Cortex of kidney (tissue), 1 donor: ENCODE measurements around the gene IFITM5.
"Not testable (repeated sequence)": the region's sequence is repeated elsewhere in the genome, so short reads cannot be mapped to it uniquely, and the experiment has no call there.

Experiments used
- DNase-seq: peaks from one replicate; lab custom pipeline; 2025; lab: John Stamatoyannopoulos, UW

The IFITM5 gene

GRCh38 chr11:328012-328411, 28.7 kb upstream of the IFITM5 start:
- no peak for DNase-seq

DNA sequence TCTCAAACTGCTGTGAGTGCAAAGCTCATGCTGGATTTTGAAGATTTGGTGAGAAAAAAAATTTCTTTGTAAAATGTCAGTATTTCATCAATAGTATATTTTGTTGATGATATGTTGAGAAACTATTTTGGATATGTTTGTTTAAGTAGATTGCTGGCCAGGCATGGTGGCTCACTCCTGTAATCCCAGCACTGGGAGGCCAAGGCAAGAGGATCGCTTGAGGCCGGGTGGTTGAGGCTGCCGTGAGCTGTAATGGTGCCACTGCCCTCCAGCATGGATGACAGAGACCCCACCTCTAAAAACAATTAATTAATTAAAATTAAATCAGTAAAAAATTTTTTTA, 28.2 kb upstream of the IFITM5 start:
- no peak for DNase-seq

GRCh38 chr11:326842-327580, 27.7 kb upstream of the IFITM5 start:
- no peak for DNase-seq

DNA sequence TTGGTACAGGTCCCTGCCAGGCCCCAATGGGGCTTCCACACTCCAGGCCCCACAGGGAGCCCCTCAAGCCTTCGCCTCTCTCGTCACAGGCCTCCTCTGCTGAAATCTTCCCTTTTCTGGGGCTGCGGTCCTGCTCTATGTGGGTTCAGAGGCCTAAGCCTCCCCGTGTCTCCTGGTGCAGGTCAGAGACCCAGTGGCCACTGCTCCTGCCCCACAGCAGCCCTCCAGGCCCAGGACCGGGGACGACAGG, 27.2 kb upstream of the IFITM5 start:
- DNase-seq: no peak

- no peak for DNase-seq
These were observed 26.7 kb upstream of the IFITM5 start for GRCh38 chr11:325796-326591.

- DNase-seq: not testable (repeated sequence)
These were observed 25.5 kb upstream of the IFITM5 start for GRCh38 chr11:324593-325517.

DNA sequence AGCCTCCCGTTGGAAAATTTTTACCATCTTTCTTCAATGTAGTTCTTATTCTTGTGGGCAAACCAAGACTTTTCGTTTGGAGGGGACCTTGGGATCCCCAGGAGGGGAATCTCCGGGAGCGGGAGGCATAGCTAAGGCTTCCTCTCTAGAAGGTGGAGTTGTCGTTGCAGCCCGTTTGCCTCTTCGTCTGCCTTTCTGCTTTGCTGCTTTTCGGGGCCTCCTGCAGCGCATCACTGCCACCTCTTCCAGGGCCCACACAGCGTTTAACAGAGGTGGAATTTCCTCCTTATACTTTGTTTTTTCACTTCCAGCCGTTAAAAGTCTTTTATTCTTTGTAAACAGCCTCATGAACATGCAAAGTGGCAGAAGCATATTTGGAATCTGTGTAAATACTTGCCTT, 24.8 kb upstream of the IFITM5 start:
- no peak for DNase-seq

- DNase-seq: not testable (repeated sequence)
These were observed 20.6 kb upstream of the IFITM5 start for GRCh38 chr11:319888-320273.

- not testable (repeated sequence) for DNase-seq
These were observed 20.0 kb upstream of the IFITM5 start for GRCh38 chr11:319121-319887.

- DNase-seq: not testable (repeated sequence)
These were observed 19.2 kb upstream of the IFITM5 start for GRCh38 chr11:318405-319120.

DNA sequence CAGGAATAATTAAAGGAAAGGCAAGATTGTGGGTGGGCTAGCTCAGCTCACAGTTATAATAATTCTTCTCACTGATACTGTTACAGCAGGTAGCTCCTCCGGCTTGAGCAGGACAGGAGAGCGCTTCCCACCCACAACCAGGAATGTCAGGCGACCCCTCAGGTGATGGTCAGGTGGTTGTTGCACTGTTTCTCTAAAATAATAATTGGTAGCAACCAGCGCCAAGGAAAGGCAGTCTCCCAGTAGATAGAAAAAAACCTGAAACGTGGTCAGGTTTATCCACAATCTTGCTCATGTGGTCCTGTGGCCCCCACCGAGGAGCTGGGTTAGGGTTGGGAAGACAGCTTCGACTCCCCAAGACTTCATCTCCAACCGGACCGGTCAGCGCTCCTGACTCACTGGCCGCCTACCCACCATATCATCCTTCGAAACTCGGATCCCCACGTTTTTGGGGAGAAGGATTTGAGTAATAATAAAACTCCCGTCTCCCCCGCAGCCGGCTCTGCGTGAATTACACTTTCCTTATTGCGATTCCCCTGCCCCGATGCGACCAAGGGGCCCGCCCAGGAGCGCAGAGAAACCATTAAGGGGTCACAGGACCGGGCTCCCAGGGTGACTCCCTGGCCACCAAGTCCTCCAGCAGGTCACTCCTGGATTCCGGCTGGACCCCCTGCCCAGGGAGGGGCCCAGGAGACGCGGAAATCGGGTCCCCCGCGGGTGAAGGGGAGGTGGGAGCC, 18.5 kb upstream of the IFITM5 start:
- not testable (repeated sequence) for DNase-seq

DNA sequence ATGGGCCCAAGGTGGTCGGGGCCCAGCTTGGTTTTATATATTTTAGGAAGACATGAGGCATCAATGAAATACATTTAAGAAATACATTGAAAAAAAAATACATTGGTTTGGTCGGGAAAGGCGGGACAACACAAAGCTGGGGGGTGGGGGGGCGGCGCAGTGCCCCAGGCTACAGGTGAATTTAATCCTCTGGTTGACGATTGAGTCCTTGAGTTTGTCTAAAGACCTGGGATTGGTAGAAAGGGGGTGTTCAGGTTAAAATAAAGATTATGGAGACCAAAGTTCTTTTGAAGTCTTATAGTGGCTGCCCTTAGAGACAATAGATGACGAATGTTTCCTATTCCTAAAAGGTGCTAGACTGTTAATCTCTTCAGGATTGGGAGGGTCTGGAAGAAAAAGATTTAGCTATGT, 17.6 kb upstream of the IFITM5 start:
- DNase-seq: no peak

DNA sequence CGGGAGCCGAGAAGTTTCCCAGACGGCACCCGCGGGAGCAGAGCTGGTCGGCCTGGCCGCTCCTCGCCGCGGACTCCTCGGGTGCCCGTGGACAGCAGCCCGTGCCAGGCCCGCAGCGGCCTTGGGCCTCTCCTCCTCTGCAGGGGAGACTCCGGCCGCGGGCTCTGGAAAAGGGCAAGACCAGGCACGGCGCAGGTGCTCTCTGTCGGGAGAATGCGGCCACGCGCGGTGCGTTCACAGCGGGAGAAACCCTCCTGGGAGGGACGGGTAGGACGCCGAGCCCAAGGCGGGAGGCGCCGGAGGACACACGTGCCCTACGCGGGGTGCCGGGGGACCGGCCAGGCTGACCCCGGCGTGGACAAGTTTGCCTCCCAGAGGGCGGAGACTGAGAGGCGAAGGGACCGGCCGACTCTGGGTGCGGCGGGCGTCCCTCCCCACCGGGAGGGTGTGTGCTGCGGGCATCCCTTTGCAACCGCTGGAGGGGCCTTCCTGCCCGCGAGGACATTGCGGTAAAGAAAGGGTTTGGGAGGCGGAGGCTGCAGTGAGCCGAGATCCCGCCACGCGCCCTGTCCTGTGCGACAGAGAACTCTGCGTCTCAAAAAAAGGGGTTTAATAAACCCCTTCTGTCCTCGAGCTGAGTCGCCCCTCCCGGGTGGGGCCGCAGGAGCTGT, 16.8 kb upstream of the IFITM5 start:
- no peak for DNase-seq

DNA sequence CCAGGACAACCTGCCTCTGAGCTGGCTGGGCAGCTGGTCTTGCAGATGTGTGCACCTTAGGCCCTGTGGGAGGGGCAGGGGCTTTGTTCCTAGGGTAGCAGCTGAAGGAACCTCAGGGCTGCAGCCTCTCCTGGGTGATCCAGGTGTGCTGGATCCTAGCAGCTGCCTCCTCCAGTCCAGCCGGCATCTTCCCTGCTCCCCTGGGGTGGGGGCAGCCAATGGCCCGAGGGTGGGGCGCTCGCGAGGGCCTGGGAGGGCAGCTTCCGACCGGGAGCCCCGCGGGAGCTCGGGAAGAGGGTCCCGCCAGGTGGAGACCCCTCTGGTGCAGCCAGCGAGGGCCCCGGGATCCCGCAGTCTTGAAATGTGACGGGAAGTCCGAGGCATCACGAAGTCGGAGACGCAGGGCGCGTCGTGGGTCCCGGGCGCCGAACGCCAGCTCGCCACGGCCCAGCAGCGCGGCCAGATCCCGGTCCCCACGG, 16.2 kb upstream of the IFITM5 start:
- DNase-seq: no peak

DNA sequence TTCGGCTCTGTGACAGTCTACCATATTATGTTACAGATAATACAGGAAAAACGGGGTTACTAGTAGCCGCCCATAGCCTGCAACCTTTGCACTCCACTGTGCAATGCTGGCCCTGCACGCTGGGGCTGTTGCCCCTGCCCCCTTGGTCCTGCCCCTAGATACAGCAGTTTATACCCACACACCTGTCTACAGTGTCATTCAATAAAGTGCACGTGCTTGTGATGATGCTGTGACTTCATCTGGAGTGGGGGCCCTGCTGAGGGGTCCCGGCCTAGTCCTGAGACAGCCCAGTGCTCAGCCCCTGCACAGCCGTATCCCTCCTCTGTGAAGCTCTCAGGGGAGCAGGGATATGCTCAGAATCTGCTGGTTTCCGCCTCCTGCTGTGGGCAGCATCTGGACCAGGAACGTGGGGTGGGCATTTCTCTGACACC, 15.7 kb upstream of the IFITM5 start:
- DNase-seq: no peak

- not testable (repeated sequence) for DNase-seq
These were observed 15.2 kb upstream of the IFITM5 start for GRCh38 chr11:314554-314875.

GRCh38 chr11:313787-314553, 14.6 kb upstream of the IFITM5 start, which contains the start of gene IFITM1:
Gene IFITM1, plus strand, starts transcription at chr11:314040. Its CDS starts 131 bp downstream, at chr11:314171.
- no peak for DNase-seq

GRCh38 chr11:313304-313786, 14.0 kb upstream of the IFITM5 start:
- DNase-seq: no peak
